Suprapubic skin (tissue), 4 donors: ENCODE results near the gene KCNIP3. TPM values are rescaled to one million over a fixed set of nuclear protein-coding genes. Genes with fewer than 3 reads are reported as not detected.

Experiments used
- DNase-seq, 2 donors: peaks; one replicate each; pipeline ENCODE4 v3.0.0-alpha.2; 2019; ENCODE audit warnings: low spot score in 2 of 2
- H3K27ac ChIP-seq: fragments of 200-600 bp; sonication (generic); one replicate; pipeline ENCODE4 v1.5.1; 2019
- H3K27me3 ChIP-seq: fragments of 200-600 bp; sonication (generic); one replicate; pipeline ENCODE4 v1.5.1; 2019
- H3K36me3 ChIP-seq: fragments of 200-600 bp; sonication (generic); one replicate; pipeline ENCODE4 v1.5.1; 2019
- H3K4me1 ChIP-seq: fragments of 200-600 bp; sonication (generic); one replicate; pipeline ENCODE4 v1.5.1; 2019
- H3K4me3 ChIP-seq: fragments of 200-600 bp; sonication (generic); one replicate; pipeline ENCODE4 v1.5.1; 2019; ENCODE audit warnings: mild to moderate bottlenecking
- H3K9me3 ChIP-seq: fragments of 200-600 bp; sonication (generic); one replicate; pipeline ENCODE4 v1.5.1; 2019
- EP300 ChIP-seq: sonication (generic); formaldehyde crosslinking; IDR thresholded peaks from one replicate; pipeline ENCODE4 v1.6.1; 2017; ENCODE audit warnings: antibody characterized with exemption
- POLR2A ChIP-seq, 2 donors: fragments of 450-650 bp; IDR thresholded peaks; one replicate each; pipeline ENCODE4 v1.6.1; 2017; ENCODE audit warnings: antibody characterized with exemption in 2 of 2, mild to moderate bottlenecking in 2 of 2, moderate library complexity in 2 of 2
- POLR2AphosphoS5 ChIP-seq, 3 donors: sonication (generic); formaldehyde crosslinking; IDR thresholded peaks; one replicate each; pipeline ENCODE4 v1.6.1; 2017; ENCODE audit warnings: antibody characterized with exemption in 3 of 3
- WGBS: methylation state at CpG from one replicate; pipeline ENCODE4 v1.1.5; 2018; 5-methylcytosine and 5-hydroxymethylcytosine counted together
- total RNA-seq, 4 donors: library from RNA; depleted of rRNA; stranded (reverse); fragments of >200 nt; gene quantifications; one replicate each; pipeline ENCODE4 v1.1.0, GENCODE V29; 2016
- TF ChIP-seq, protein P1 (sequence below), 2 donors: fragments of 200-600 bp in 1 of 2; fragments of 450-650 bp in 1 of 2; sonication (generic) in 1 of 2; IDR thresholded peaks; one replicate each; pipeline ENCODE4 v1.5.1; 2016 to 2019; ENCODE audit warnings: antibody characterized with exemption in 2 of 2, mild to moderate bottlenecking in 1 of 2, moderate library complexity in 1 of 2

Gene KCNIP3
- total RNA-seq, 4 donors from 2014 or later: 7.1 to 21.6 (median 13.6) TPM

GRCh38 chr2:95383635-95384027, 86.5 kb downstream of the KCNIP3 start:
- Histone ChIP-seq H3K36me3 (no peaks in the 10 kb centered on the region), H3K27me3 (no peaks in the 10 kb centered on the region), H3K4me1 (peaks cover 35% of the 10 kb centered on the region), H3K4me3 (no peak overlapping the region), H3K27ac (no peak overlapping the region), H3K9me3 (no peaks in the 10 kb centered on the region)
- no peak for DNase-seq
- TF ChIP-seq POLR2A (IDR thresholded peaks at IDR 0.05): no peak
- no peak for TF ChIP-seq EP300
- TF ChIP-seq, protein P1, sequence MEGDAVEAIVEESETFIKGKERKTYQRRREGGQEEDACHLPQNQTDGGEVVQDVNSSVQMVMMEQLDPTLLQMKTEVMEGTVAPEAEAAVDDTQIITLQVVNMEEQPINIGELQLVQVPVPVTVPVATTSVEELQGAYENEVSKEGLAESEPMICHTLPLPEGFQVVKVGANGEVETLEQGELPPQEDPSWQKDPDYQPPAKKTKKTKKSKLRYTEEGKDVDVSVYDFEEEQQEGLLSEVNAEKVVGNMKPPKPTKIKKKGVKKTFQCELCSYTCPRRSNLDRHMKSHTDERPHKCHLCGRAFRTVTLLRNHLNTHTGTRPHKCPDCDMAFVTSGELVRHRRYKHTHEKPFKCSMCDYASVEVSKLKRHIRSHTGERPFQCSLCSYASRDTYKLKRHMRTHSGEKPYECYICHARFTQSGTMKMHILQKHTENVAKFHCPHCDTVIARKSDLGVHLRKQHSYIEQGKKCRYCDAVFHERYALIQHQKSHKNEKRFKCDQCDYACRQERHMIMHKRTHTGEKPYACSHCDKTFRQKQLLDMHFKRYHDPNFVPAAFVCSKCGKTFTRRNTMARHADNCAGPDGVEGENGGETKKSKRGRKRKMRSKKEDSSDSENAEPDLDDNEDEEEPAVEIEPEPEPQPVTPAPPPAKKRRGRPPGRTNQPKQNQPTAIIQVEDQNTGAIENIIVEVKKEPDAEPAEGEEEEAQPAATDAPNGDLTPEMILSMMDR (IDR thresholded peaks at IDR 0.05): no peak
- no peak for TF ChIP-seq POLR2AphosphoS5 (IDR thresholded peaks at IDR 0.05)
- WGBS: 80% methylated on average over 1 of the region's 9 CpGs

- H3K4me1 ChIP-seq: peaks cover 43% of the 10 kb centered on the region
- H3K27me3 ChIP-seq: no peaks in the 10 kb centered on the region
- peak overlapping the region; percentile 77 for H3K27ac ChIP-seq
- no peaks in the 10 kb centered on the region for H3K36me3 ChIP-seq
- H3K9me3 ChIP-seq: no peaks in the 10 kb centered on the region
- WGBS: 72% methylated on average over 4 of the region's 12 CpGs
- no peak for TF ChIP-seq EP300
- TF ChIP-seq, protein P1 (IDR thresholded peaks at IDR 0.05): no peak
- no peak for TF ChIP-seq POLR2AphosphoS5 (IDR thresholded peaks at IDR 0.05)
- no peak for TF ChIP-seq POLR2A (IDR thresholded peaks at IDR 0.05)
- peak in 1 of 2 donors; percentile 91 for DNase-seq
- H3K4me3 ChIP-seq: no peak overlapping the region
Observed at GRCh38 chr2:95384854-95385569, 87.9 kb downstream of the KCNIP3 start.

DNA sequence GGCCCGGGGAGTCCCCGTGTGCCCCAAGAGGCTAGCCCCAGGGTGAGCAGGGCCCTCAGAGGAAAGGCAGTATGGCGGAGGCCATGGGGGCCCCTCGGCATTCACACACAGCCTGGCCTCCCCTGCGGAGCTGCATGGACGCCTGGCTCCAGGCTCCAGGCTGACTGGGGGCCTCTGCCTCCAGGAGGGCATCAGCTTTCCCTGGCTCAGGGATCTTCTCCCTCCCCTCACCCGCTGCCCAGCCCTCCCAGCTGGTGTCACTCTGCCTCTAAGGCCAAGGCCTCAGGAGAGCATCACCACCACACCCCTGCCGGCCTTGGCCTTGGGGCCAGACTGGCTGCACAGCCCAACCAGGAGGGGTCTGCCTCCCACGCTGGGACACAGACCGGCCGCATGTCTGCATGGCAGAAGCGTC, 88.4 kb downstream of the KCNIP3 start:
- no peak for DNase-seq
- 78% methylated on average over 8 of the region's 12 CpGs for WGBS
- peak overlapping the region; percentile 77 for H3K27ac ChIP-seq
- H3K9me3 ChIP-seq: no peaks in the 10 kb centered on the region
- no peak overlapping the region for H3K4me3 ChIP-seq
- H3K4me1 ChIP-seq: peaks cover 43% of the 10 kb centered on the region
- TF ChIP-seq, protein P1 (IDR thresholded peaks at IDR 0.05): no peak
- TF ChIP-seq EP300: no peak
- no peak for TF ChIP-seq POLR2A (IDR thresholded peaks at IDR 0.05)
- no peak for TF ChIP-seq POLR2AphosphoS5 (IDR thresholded peaks at IDR 0.05)
- H3K27me3 ChIP-seq: no peaks in the 10 kb centered on the region
- no peaks in the 10 kb centered on the region for H3K36me3 ChIP-seq

- WGBS: 90% methylated on average over 2 of the region's 6 CpGs
- DNase-seq: no peak
Observed at GRCh38 chr2:95386031-95386430, 88.9 kb downstream of the KCNIP3 start.

GRCh38 chr2:95387358-95387757, 90.2 kb downstream of the KCNIP3 start:
- Histone ChIP-seq H3K4me3 (no peak overlapping the region), H3K36me3 (no peaks in the 10 kb centered on the region), H3K9me3 (no peaks in the 10 kb centered on the region), H3K27ac (no peak overlapping the region), H3K27me3 (no peaks in the 10 kb centered on the region), H3K4me1 (peaks cover 43% of the 10 kb centered on the region)
- TF ChIP-seq POLR2A (IDR thresholded peaks at IDR 0.05): no peak
- no peak for TF ChIP-seq EP300
- TF ChIP-seq POLR2AphosphoS5 (IDR thresholded peaks at IDR 0.05): no peak
- TF ChIP-seq, protein P1 (IDR thresholded peaks at IDR 0.05): no peak
- 83% methylated on average over 7 of the region's 7 CpGs for WGBS
- peak in 1 of 2 donors; percentile 40 for DNase-seq

More at GRCh38 chr2:95386031-95386430, 88.9 kb downstream of the KCNIP3 start:
- Histone ChIP-seq H3K4me3 (no peak overlapping the region), H3K27me3 (no peaks in the 10 kb centered on the region), H3K9me3 (no peaks in the 10 kb centered on the region), H3K36me3 (no peaks in the 10 kb centered on the region), H3K27ac (peak overlapping the region; percentile 77), H3K4me1 (peaks cover 43% of the 10 kb centered on the region)
- TF ChIP-seq POLR2AphosphoS5 (IDR thresholded peaks at IDR 0.05) (no peak), POLR2A (IDR thresholded peaks at IDR 0.05) (no peak), EP300 (no peak)
- TF ChIP-seq, protein P1 (IDR thresholded peaks at IDR 0.05): no peak
